NT2/D1 (cell line): Measurements from ENCODE around the gene NLRX1.

Experiments used
- SUZ12 ChIP-seq: IDR thresholded peaks from 2 replicates; pipeline ENCODE4 v1.6.1; 2011; ENCODE audit not compliant: insufficient read length, insufficient read depth; ENCODE audit errors: extremely low read depth
- YY1 ChIP-seq: IDR thresholded peaks from 2 replicates; pipeline ENCODE4 v1.6.1; 2011; ENCODE audit not compliant: insufficient read length, insufficient read depth
- ZNF274 ChIP-seq: IDR thresholded peaks from 2 replicates; pipeline ENCODE4 v1.6.1; 2011; ENCODE audit warnings: mild to moderate bottlenecking, low read depth, low read length

DNA sequence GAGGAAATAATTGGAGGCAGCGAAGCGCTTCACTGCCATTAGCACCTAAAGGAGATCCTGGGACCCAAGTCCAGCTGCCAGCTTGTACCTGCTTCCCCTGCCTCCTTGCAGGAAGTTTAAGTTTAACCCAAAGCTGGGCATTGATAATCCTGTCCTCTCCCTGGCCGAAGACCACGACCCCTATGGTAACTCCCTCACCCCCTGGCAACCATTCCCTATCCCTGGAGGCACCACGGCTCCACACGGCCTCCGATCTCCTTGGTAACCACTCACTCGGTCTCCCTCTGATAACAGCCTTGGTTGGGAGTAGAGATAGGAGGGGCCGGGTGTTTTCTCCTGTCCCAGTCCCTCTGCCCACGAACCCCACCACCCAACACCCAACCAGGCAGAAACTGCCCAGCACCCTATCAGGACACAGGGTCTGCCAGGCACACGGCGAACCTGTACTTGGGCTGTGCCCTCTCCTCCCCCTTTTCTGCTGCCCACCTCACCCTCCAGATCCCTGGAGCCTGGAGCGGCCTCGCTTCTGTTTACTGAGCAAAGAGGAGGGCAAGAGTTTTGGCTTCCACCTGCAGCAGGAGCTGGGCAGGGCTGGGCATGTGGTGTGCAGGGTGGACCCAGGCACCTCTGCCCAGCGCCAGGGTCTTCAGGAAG is 17.6 kb downstream of the NLRX1 start:
- no peak for TF ChIP-seq YY1
- TF ChIP-seq SUZ12: no peak
- TF ChIP-seq ZNF274: no peak
